Peyer's patch (tissue), 4 donors: ENCODE results near the gene PAK1. TPM values are rescaled to one million over a fixed set of nuclear protein-coding genes. Genes with fewer than 3 reads are reported as not detected.

Experiments used
- DNase-seq, 3 donors: peaks; one replicate each; pipeline ENCODE4 v3.0.0-alpha.2; 2017 to 2019
- H3K27ac ChIP-seq, 4 donors: fragments of 200-600 bp; sonication (generic); one replicate each; pipeline ENCODE4 v1.5.1; 2016 to 2019
- H3K27me3 ChIP-seq, 2 donors: fragments of 200-600 bp; sonication (generic); one replicate each; pipeline ENCODE4 v1.5.1; 2019
- H3K36me3 ChIP-seq, 3 donors: fragments of 200-600 bp; sonication (generic); one replicate each; pipeline ENCODE4 v1.5.1; 2016 to 2019
- H3K4me1 ChIP-seq, 4 donors: fragments of 200-600 bp; sonication (generic); one replicate each; pipeline ENCODE4 v1.5.1; 2016 to 2019
- H3K4me3 ChIP-seq, 4 donors: fragments of 200-600 bp; sonication (generic); 1 replicate in 3 of 4; 2 replicates in 1 of 4; pipeline ENCODE4 v1.5.1; 2016 to 2019; ENCODE audit warnings: mild to moderate bottlenecking in 1 of 4
- H3K9me3 ChIP-seq, 4 donors: fragments of 200-600 bp; sonication (generic); one replicate each; pipeline ENCODE4 v1.5.1; 2016 to 2019; ENCODE audit warnings: mild to moderate bottlenecking in 1 of 4
- CTCF ChIP-seq, 6 experiments: fragments of 450-650 bp in 4 of 6; fragments of 200-600 bp in 2 of 6; sonication (generic) in 1 of 6; IDR thresholded peaks; one replicate each; pipeline ENCODE4 v1.5.1; 2017 to 2019; ENCODE audit warnings: antibody characterized with exemption in 6 of 6, mild to moderate bottlenecking in 3 of 6, moderate library complexity in 1 of 6
- POLR2A ChIP-seq, 2 donors: fragments of 450-650 bp; IDR thresholded peaks; one replicate each; pipeline ENCODE4 v1.5.1; 2017; ENCODE audit warnings: antibody characterized with exemption in 2 of 2, mild to moderate bottlenecking in 2 of 2, moderate library complexity in 2 of 2
- total RNA-seq, 4 donors: library from RNA; depleted of rRNA; stranded (reverse); fragments of >200 nt; gene quantifications; one replicate each; pipeline ENCODE4 v1.1.0, GENCODE V29; 2016

The PAK1 gene
- total RNA-seq, 4 donors from 2014 or later = 60.2 to 127 (median 103) TPM

DNA sequence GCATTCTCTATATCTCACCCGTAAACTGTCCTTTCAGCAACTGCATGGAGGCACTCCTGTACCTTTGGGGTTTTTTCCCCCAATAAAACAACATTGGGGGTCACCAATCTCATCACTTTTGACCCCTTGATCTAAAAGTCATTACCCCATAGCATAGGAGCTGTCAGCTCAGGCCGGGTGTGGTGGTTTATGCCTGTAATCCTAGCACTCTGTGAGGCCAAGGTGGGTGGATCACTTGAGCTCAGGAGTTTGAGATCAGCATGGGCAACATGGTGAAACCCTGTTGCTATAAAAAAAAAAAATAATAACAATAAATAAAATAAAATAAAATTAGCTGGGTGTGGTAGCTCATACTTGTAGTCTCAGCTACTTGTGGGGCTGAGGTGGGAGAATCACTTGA is 155.3 kb downstream of the PAK1 start:
- TF ChIP-seq POLR2A (IDR thresholded peaks at IDR 0.05) (no peak), CTCF (IDR thresholded peaks at IDR 0.05) (no peak)
- Histone ChIP-seq H3K9me3 (no peaks in the 10 kb centered on the region), H3K36me3 (peaks cover 0 to 8% (median 0%) of the 10 kb centered on the region in 3 donors), H3K4me3 (no peak overlapping the region), H3K27me3 (no peaks in the 10 kb centered on the region), H3K27ac (no peak overlapping the region), H3K4me1 (no peaks in the 10 kb centered on the region)
- no peak for DNase-seq

GRCh38 chr11:77316733-77317342 is 157.1 kb downstream of the PAK1 start:
- Histone ChIP-seq H3K4me1 (no peaks in the 10 kb centered on the region), H3K9me3 (no peaks in the 10 kb centered on the region), H3K27me3 (no peaks in the 10 kb centered on the region), H3K36me3 (no peaks in the 10 kb centered on the region), H3K4me3 (no peak overlapping the region), H3K27ac (no peak overlapping the region)
- TF ChIP-seq POLR2A (IDR thresholded peaks at IDR 0.05) (no peak), CTCF (IDR thresholded peaks at IDR 0.05) (no peak)
- no peak for DNase-seq

DNA sequence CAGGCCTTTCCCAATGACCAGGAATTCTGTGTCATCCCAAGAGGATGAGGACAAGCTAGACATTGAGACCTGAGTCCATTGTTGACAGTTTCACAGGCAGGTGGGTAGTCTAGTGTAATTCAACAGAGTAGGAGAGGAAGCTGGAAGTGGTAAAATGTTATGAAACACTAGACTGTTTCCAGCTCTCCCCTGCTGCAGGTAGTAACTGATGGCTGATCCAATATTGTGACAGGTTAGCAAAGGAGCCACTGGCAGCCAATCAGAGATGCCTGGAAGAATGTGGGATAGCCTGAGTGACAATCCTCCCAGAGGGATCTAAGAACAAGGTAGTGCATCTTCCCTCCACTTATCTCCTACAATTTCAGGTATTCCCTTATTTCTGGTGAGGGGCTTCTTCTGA is 161.8 kb downstream of the PAK1 start:
- H3K27me3 ChIP-seq = no peaks in the 10 kb centered on the region
- no peaks in the 10 kb centered on the region for H3K4me1 ChIP-seq
- no peaks in the 10 kb centered on the region for H3K9me3 ChIP-seq
- no peak overlapping the region for H3K4me3 ChIP-seq
- no peak for DNase-seq
- H3K27ac ChIP-seq = no peak overlapping the region
- no peaks in the 10 kb centered on the region for H3K36me3 ChIP-seq
- TF ChIP-seq POLR2A (IDR thresholded peaks at IDR 0.05) (no peak), CTCF (IDR thresholded peaks at IDR 0.05) (no peak)

DNA sequence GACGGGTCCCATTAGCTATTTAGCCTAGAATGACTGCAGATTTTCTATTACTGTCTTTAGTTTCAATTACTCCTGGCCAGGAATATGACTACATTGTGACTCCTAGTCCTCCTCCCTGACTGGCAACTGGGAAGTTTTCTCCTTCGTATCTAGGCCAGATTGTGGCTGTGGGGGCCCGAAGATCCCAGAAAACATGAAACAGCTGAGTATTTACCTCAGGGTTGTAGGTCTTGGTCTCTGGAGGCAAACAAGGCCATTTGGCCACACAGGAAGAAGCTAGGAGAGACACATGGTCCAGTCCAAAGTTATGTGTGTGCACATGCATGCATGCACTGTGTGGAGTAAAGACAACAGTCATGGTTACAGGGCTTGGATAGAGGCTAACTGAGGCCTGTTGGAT is 162.2 kb downstream of the PAK1 start:
- no peak for DNase-seq
- no peaks in the 10 kb centered on the region for H3K36me3 ChIP-seq
- H3K9me3 ChIP-seq = no peaks in the 10 kb centered on the region
- H3K27ac ChIP-seq = no peak overlapping the region
- H3K4me3 ChIP-seq = no peak overlapping the region
- H3K4me1 ChIP-seq = no peaks in the 10 kb centered on the region
- no peaks in the 10 kb centered on the region for H3K27me3 ChIP-seq
- TF ChIP-seq POLR2A (IDR thresholded peaks at IDR 0.05) = no peak

DNA sequence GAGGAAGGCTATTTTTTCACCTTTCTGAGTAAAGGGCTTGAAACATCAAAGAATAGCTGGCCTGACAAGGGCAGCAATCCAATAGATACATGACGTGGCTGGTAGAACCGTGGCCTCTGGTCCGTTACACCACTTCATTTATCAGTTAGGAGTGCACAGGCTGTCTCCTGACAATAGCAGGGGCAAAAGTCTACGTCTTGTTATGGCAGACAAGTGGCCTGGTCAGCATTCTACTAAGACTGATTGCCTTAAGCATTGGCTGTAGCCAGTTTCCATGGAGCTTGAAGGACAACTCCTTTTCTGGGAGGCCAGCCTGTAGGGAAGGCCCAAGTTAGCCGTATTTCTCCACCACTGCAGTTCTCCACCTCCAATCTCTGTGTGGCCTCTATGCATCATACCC is 163.2 kb downstream of the PAK1 start:
- TF ChIP-seq POLR2A (IDR thresholded peaks at IDR 0.05) (no peak), CTCF (IDR thresholded peaks at IDR 0.05) (no peak)
- Histone ChIP-seq H3K9me3 (no peaks in the 10 kb centered on the region), H3K36me3 (no peaks in the 10 kb centered on the region), H3K4me3 (no peak overlapping the region), H3K27me3 (no peaks in the 10 kb centered on the region), H3K4me1 (no peaks in the 10 kb centered on the region), H3K27ac (no peak overlapping the region)
- no peak for DNase-seq

- Histone ChIP-seq H3K9me3 (no peaks in the 10 kb centered on the region), H3K27ac (no peak overlapping the region)
- no peak for TF ChIP-seq CTCF (IDR thresholded peaks at IDR 0.05)
- no peak for TF ChIP-seq POLR2A (IDR thresholded peaks at IDR 0.05)
Observed at GRCh38 chr11:77309401-77310085, 164.4 kb downstream of the PAK1 start.

More at GRCh38 chr11:77309401-77310085, 164.4 kb downstream of the PAK1 start:
- Histone ChIP-seq H3K4me1 (no peaks in the 10 kb centered on the region), H3K27me3 (no peaks in the 10 kb centered on the region), H3K36me3 (no peaks in the 10 kb centered on the region), H3K4me3 (no peak overlapping the region)
- no peak for DNase-seq
